Measurements from ENCODE around the gene RAB40B.

RAB40B gene

GRCh38 chr17:82716203-82717010 is 17.9 kb upstream of the RAB40B start, which contains the start of gene FN3KRP:
TSS of gene FN3KRP (plus strand) at chr17:82716706. CDS start at chr17:82716756, 50 bp downstream.
- peak; percentile 99 for DNase-seq (ENCODE audit: insufficient read length, low spot score)
- peak; percentile 94 for FAIRE-seq
- no peak for TF ChIP-seq POU2F2 (IDR thresholded peaks at IDR 0.05; ENCODE audit: low read depth, low read length)
- TF ChIP-seq PAX5 (IDR thresholded peaks at IDR 0.05; ENCODE audit: insufficient read depth, low read length, severe bottlenecking) = no peak
- TF ChIP-seq POLR2A (IDR thresholded peaks at IDR 0.05; ENCODE audit: low read depth, low read length) = peak; percentile 68
- no peak for TF ChIP-seq SPI1 (IDR thresholded peaks at IDR 0.05; ENCODE audit: low read depth, low read length)
- peak; percentile 62; the same call in 1 of the 2 replicates for TF ChIP-seq TAF1 (IDR thresholded peaks at IDR 0.05; ENCODE audit: low read depth, low read length)
- peak; percentile 58; the same call in 1 of the 2 replicates for TF ChIP-seq POLR2AphosphoS5 (IDR thresholded peaks at IDR 0.05; ENCODE audit: low read depth, low read length)

- TF ChIP-seq POLR2AphosphoS5 (IDR thresholded peaks at IDR 0.05; ENCODE audit: low read depth, low read length) (no peak), POLR2A (IDR thresholded peaks at IDR 0.05; ENCODE audit: low read depth, low read length) (no peak), PAX5 (IDR thresholded peaks at IDR 0.05; ENCODE audit: insufficient read depth, low read length, severe bottlenecking) (no peak), TAF1 (IDR thresholded peaks at IDR 0.05; ENCODE audit: low read depth, low read length) (no peak), POU2F2 (IDR thresholded peaks at IDR 0.05; ENCODE audit: low read depth, low read length) (no peak), SPI1 (IDR thresholded peaks at IDR 0.05; ENCODE audit: low read depth, low read length) (no peak)
- no peak for FAIRE-seq
These were observed 14.7 kb upstream of the RAB40B start for GRCh38 chr17:82713071-82713723.

GRCh38 chr17:82710499-82711232 is 12.2 kb upstream of the RAB40B start:
- FAIRE-seq (no peak), DNase-seq (ENCODE audit: insufficient read length, low spot score) (no peak)
- TF ChIP-seq POLR2A (IDR thresholded peaks at IDR 0.05; ENCODE audit: low read depth, low read length) = no peak
- no peak for TF ChIP-seq TAF1 (IDR thresholded peaks at IDR 0.05; ENCODE audit: low read depth, low read length)
- no peak for TF ChIP-seq SPI1 (IDR thresholded peaks at IDR 0.05; ENCODE audit: low read depth, low read length)
- TF ChIP-seq POU2F2 (IDR thresholded peaks at IDR 0.05; ENCODE audit: low read depth, low read length) = no peak
- no peak for TF ChIP-seq PAX5 (IDR thresholded peaks at IDR 0.05; ENCODE audit: insufficient read depth, low read length, severe bottlenecking)

More at GRCh38 chr17:82713071-82713723, 14.7 kb upstream of the RAB40B start:
- DNase-seq (ENCODE audit: insufficient read length, low spot score) = no peak

- TF ChIP-seq TAF1 (IDR thresholded peaks at IDR 0.05; ENCODE audit: low read depth, low read length) = no peak
- no peak for TF ChIP-seq SPI1 (IDR thresholded peaks at IDR 0.05; ENCODE audit: low read depth, low read length)
- no peak for TF ChIP-seq POLR2A (IDR thresholded peaks at IDR 0.05; ENCODE audit: low read depth, low read length)
- TF ChIP-seq POU2F2 (IDR thresholded peaks at IDR 0.05; ENCODE audit: low read depth, low read length) = no peak
- TF ChIP-seq POLR2AphosphoS5 (IDR thresholded peaks at IDR 0.05; ENCODE audit: low read depth, low read length) = no peak
- no peak for TF ChIP-seq PAX5 (IDR thresholded peaks at IDR 0.05; ENCODE audit: insufficient read depth, low read length, severe bottlenecking)
- no peak for DNase-seq (ENCODE audit: insufficient read length, low spot score)
- no peak for FAIRE-seq
These were observed 11.4 kb upstream of the RAB40B start for GRCh38 chr17:82709676-82710498.

- FAIRE-seq (peak; percentile 61), DNase-seq (ENCODE audit: insufficient read length, low spot score) (no peak)
- TF ChIP-seq POU2F2 (IDR thresholded peaks at IDR 0.05; ENCODE audit: low read depth, low read length) (no peak), POLR2A (IDR thresholded peaks at IDR 0.05; ENCODE audit: low read depth, low read length) (no peak), TAF1 (IDR thresholded peaks at IDR 0.05; ENCODE audit: low read depth, low read length) (no peak), POLR2AphosphoS5 (IDR thresholded peaks at IDR 0.05; ENCODE audit: low read depth, low read length) (no peak), SPI1 (IDR thresholded peaks at IDR 0.05; ENCODE audit: low read depth, low read length) (no peak), PAX5 (IDR thresholded peaks at IDR 0.05; ENCODE audit: insufficient read depth, low read length, severe bottlenecking) (no peak)
These were observed 10.7 kb upstream of the RAB40B start for GRCh38 chr17:82709024-82709675.

GRCh38 chr17:82705756-82706155 is 7.3 kb upstream of the RAB40B start:
- DNase-seq (ENCODE audit: insufficient read length, low spot score) (no peak), FAIRE-seq (no peak)
- TF ChIP-seq PAX5 (IDR thresholded peaks at IDR 0.05; ENCODE audit: insufficient read depth, low read length, severe bottlenecking) (no peak), POLR2A (IDR thresholded peaks at IDR 0.05; ENCODE audit: low read depth, low read length) (no peak), TAF1 (IDR thresholded peaks at IDR 0.05; ENCODE audit: low read depth, low read length) (no peak), SPI1 (IDR thresholded peaks at IDR 0.05; ENCODE audit: low read depth, low read length) (no peak), POLR2AphosphoS5 (IDR thresholded peaks at IDR 0.05; ENCODE audit: low read depth, low read length) (no peak), POU2F2 (IDR thresholded peaks at IDR 0.05; ENCODE audit: low read depth, low read length) (no peak)

GRCh38 chr17:82704886-82705285 is 6.4 kb upstream of the RAB40B start:
- no peak for DNase-seq (ENCODE audit: insufficient read length, low spot score)
- FAIRE-seq = no peak
- no peak for TF ChIP-seq SPI1 (IDR thresholded peaks at IDR 0.05; ENCODE audit: low read depth, low read length)

Data from GM12891 (cell line).